OCI-LY1 (cell line): ENCODE measurements around the gene CLSTN2.

Experiments used
- H2AFZ ChIP-seq: fragments of 200-600 bp; sonication (generic), shearing (Covaris generic); 2 replicates; pipeline ENCODE4 v1.6.0; 2014; ENCODE audit warnings: antibody characterized with exemption, mild to moderate bottlenecking, low read length
- H3F3A ChIP-seq: fragments of 200-600 bp; sonication (generic), shearing (Covaris generic); 2 replicates; pipeline ENCODE4 v1.6.0; 2014; ENCODE audit warnings: mild to moderate bottlenecking, antibody characterized with exemption, low read length, moderate library complexity; ENCODE audit not compliant: insufficient read depth
- H3K27ac ChIP-seq: fragments of 200-600 bp; sonication (generic); 2 replicates; pipeline ENCODE4 v1.5.1; 2014; ENCODE audit warnings: low read length, mixed run types, mild to moderate bottlenecking, low read depth; ENCODE audit not compliant: poor library complexity, severe bottlenecking
- H3K27me3 ChIP-seq: fragments of 200-600 bp; sonication (generic); 2 replicates; pipeline ENCODE4 v1.6.0; 2014; ENCODE audit warnings: antibody characterized with exemption, mild to moderate bottlenecking, low read length, moderate library complexity; ENCODE audit not compliant: insufficient read depth
- H3K36me3 ChIP-seq: fragments of 200-600 bp; sonication (generic); 2 replicates; pipeline ENCODE4 v1.6.1; 2014; ENCODE audit warnings: mild to moderate bottlenecking, antibody characterized with exemption, low read length, moderate library complexity, mixed read lengths; ENCODE audit not compliant: insufficient read depth
- H3K4me1 ChIP-seq: fragments of 200-600 bp; sonication (generic); 2 replicates; pipeline ENCODE4 v1.5.1; 2014; ENCODE audit warnings: mild to moderate bottlenecking, low read length, moderate library complexity; ENCODE audit not compliant: insufficient read depth, severe bottlenecking
- H3K4me2 ChIP-seq: fragments of 200-600 bp; sonication (generic), shearing (Covaris generic); 2 replicates; pipeline ENCODE4 v1.6.1; 2014; ENCODE audit warnings: low read length
- H3K4me3 ChIP-seq: fragments of 200-600 bp; sonication (generic); 2 replicates; pipeline ENCODE4 v1.5.1; 2014; ENCODE audit warnings: low read length, low read depth, mild to moderate bottlenecking, mixed read lengths; ENCODE audit not compliant: poor library complexity, severe bottlenecking
- H3K79me2 ChIP-seq: fragments of 200-600 bp; shearing (Covaris generic); 2 replicates; pipeline ENCODE4 v1.6.1; 2016; ENCODE audit warnings: mixed run types, low read length, mixed read lengths; ENCODE audit not compliant: insufficient read depth
- H3K9ac ChIP-seq: fragments of 200-600 bp; sonication (generic), shearing (Covaris generic); 2 replicates; pipeline ENCODE4 v1.6.1; 2014; ENCODE audit warnings: mild to moderate bottlenecking, low read length, mixed read lengths
- H3K9me2 ChIP-seq: fragments of 200-600 bp; sonication (generic), shearing (Covaris generic); 2 replicates; pipeline ENCODE4 v1.6.1; 2014; ENCODE audit warnings: low read depth, mild to moderate bottlenecking, low read length, mixed read lengths
- H3K9me3 ChIP-seq: fragments of 200-600 bp; shearing (Covaris generic); 2 replicates; pipeline ENCODE4 v1.6.1; 2014; ENCODE audit warnings: low read length, mixed read lengths
- H4K20me1 ChIP-seq: fragments of 200-600 bp; sonication (generic), shearing (Covaris generic); 2 replicates; pipeline ENCODE4 v1.6.0; 2016; ENCODE audit warnings: mild to moderate bottlenecking, low read length; ENCODE audit not compliant: insufficient read depth
- EZH2 ChIP-seq: fragments of 200-600 bp; sonication (generic), shearing (Covaris generic); IDR thresholded peaks from 2 replicates; pipeline ENCODE4 v1.8.0; 2017; ENCODE audit warnings: borderline replicate concordance, mixed run types, mild to moderate bottlenecking, antibody characterized with exemption, low read length, moderate library complexity, mixed read lengths
- TF ChIP-seq, protein P1 (sequence below): fragments of 200-600 bp; sonication (generic), shearing (Covaris generic); IDR thresholded peaks from 2 replicates; pipeline ENCODE4 v1.5.1; 2017; ENCODE audit warnings: mild to moderate bottlenecking, antibody characterized with exemption, low read length, moderate library complexity, mixed read lengths

CLSTN2 gene

DNA sequence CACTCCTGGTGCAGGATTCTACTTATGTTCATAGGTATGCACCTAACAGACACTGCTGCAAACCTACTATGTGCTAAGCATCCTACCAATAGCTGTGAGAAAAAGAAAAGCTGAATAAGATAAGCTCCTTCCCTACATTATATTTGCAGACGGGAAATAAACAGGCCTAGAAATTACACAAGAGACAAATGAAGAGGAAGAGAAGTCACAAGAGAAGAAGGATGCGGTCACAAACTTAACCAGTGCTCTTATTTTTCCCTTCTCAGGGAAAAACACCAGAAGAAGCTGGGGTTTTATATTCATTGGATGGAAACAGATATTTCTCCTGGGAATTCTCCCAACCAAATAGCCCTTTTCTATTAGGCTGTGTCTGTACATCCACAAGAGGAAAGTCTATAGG is 633.1 kb downstream of the CLSTN2 start:
- Histone ChIP-seq H3K9me2 (no peaks in the 10 kb centered on the region), H3K36me3 (no peaks in the 10 kb centered on the region), H4K20me1 (no peaks in the 10 kb centered on the region), H3K4me2 (no peak overlapping the region), H3K27ac (no peak overlapping the region), H3K4me3 (no peak overlapping the region), H3K9me3 (no peaks in the 10 kb centered on the region), H3K27me3 (no peaks in the 10 kb centered on the region), H3K79me2 (no peaks in the 10 kb centered on the region), H3F3A (no peaks in the 10 kb centered on the region), H3K9ac (no peak overlapping the region), H3K4me1 (no peaks in the 10 kb centered on the region), H2AFZ (no peak overlapping the region)
- TF ChIP-seq, protein P1, sequence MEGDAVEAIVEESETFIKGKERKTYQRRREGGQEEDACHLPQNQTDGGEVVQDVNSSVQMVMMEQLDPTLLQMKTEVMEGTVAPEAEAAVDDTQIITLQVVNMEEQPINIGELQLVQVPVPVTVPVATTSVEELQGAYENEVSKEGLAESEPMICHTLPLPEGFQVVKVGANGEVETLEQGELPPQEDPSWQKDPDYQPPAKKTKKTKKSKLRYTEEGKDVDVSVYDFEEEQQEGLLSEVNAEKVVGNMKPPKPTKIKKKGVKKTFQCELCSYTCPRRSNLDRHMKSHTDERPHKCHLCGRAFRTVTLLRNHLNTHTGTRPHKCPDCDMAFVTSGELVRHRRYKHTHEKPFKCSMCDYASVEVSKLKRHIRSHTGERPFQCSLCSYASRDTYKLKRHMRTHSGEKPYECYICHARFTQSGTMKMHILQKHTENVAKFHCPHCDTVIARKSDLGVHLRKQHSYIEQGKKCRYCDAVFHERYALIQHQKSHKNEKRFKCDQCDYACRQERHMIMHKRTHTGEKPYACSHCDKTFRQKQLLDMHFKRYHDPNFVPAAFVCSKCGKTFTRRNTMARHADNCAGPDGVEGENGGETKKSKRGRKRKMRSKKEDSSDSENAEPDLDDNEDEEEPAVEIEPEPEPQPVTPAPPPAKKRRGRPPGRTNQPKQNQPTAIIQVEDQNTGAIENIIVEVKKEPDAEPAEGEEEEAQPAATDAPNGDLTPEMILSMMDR = no peak
- TF ChIP-seq EZH2 = no peak

GRCh38 chr3:140568842-140569520 is 634.0 kb downstream of the CLSTN2 start:
- no peaks in the 10 kb centered on the region for H3K79me2 ChIP-seq
- H3K27ac ChIP-seq = no peak overlapping the region
- no peaks in the 10 kb centered on the region for H3K27me3 ChIP-seq
- no peak overlapping the region for H3K9ac ChIP-seq
- no peaks in the 10 kb centered on the region for H3K9me2 ChIP-seq
- TF ChIP-seq, protein P1 = no peak
- no peak for TF ChIP-seq EZH2
- H2AFZ ChIP-seq = no peak overlapping the region
- no peak overlapping the region for H3K4me2 ChIP-seq
- H3K9me3 ChIP-seq = no peaks in the 10 kb centered on the region
- H4K20me1 ChIP-seq = no peaks in the 10 kb centered on the region
- H3F3A ChIP-seq = no peaks in the 10 kb centered on the region
- H3K4me3 ChIP-seq = no peak overlapping the region
- no peaks in the 10 kb centered on the region for H3K4me1 ChIP-seq
- no peaks in the 10 kb centered on the region for H3K36me3 ChIP-seq

DNA sequence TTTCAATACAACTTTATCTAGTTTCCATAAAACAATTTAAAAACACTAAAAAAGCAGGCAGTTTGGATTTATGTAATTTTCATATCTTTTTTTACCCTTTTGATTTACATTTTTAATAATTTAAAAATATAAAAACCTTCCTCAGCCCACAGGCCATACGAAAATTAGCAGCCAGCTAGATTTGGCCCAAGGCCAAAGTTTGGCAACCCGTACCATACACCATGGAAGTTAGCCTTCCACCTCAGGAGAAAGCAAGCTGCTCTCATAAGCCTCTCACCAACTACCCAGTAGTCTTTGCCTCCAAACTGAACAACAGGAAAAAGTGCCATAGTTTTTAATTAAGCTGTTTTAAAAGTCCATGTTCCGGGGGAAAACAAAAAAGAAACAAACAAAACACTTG is 635.6 kb downstream of the CLSTN2 start:
- no peaks in the 10 kb centered on the region for H3K9me2 ChIP-seq
- H3K9ac ChIP-seq = no peak overlapping the region
- H3K9me3 ChIP-seq = no peaks in the 10 kb centered on the region
- H2AFZ ChIP-seq = no peak overlapping the region
- no peak overlapping the region for H3K4me3 ChIP-seq
- no peak overlapping the region for H3K4me2 ChIP-seq
- TF ChIP-seq EZH2 = no peak
- TF ChIP-seq, protein P1 = no peak
- H3K79me2 ChIP-seq = no peaks in the 10 kb centered on the region
- H3K36me3 ChIP-seq = no peaks in the 10 kb centered on the region
- no peaks in the 10 kb centered on the region for H3K4me1 ChIP-seq
- H3K27me3 ChIP-seq = no peaks in the 10 kb centered on the region
- no peaks in the 10 kb centered on the region for H3F3A ChIP-seq
- H3K27ac ChIP-seq = no peak overlapping the region
- no peaks in the 10 kb centered on the region for H4K20me1 ChIP-seq
